GM19043 (cell line): ENCODE measurements around the gene PRMT7.
A peak's percentile ranks its signal among the peaks of the same experiment; 100 is the strongest.

ENCODE experiments used
- ATAC-seq: cut with Tn5 transposase; IDR thresholded peaks from one replicate; pipeline ENCODE4 v1.9.1; 2021; ENCODE audit warnings: low read depth; ENCODE audit not compliant: unreplicated experiment

Gene PRMT7

GRCh38 chr16:68373528-68374245, 62.9 kb downstream of the PRMT7 start:
- ATAC-seq, result no peak

- ATAC-seq, result no peak
These were observed 63.5 kb downstream of the PRMT7 start for GRCh38 chr16:68374246-68374805.

- ATAC-seq, result no peak
These were observed 64.3 kb downstream of the PRMT7 start for GRCh38 chr16:68374961-68375660.

- no peak for ATAC-seq
These were observed 65.2 kb downstream of the PRMT7 start for GRCh38 chr16:68375801-68376536.

- ATAC-seq, result no peak
These were observed 65.8 kb downstream of the PRMT7 start for GRCh38 chr16:68376590-68376989.

GRCh38 chr16:68377221-68377620, 66.4 kb downstream of the PRMT7 start:
- no peak for ATAC-seq

- no peak for ATAC-seq
These were observed 67.0 kb downstream of the PRMT7 start for GRCh38 chr16:68377667-68378393.

GRCh38 chr16:68378436-68379415, 67.9 kb downstream of the PRMT7 start:
- no peak for ATAC-seq

GRCh38 chr16:68379472-68380347, 68.9 kb downstream of the PRMT7 start:
- no peak for ATAC-seq

- ATAC-seq, result no peak
These were observed 69.5 kb downstream of the PRMT7 start for GRCh38 chr16:68380348-68380670.

GRCh38 chr16:68380676-68381362, 70.0 kb downstream of the PRMT7 start:
- ATAC-seq, result no peak

GRCh38 chr16:68381363-68381724, 70.5 kb downstream of the PRMT7 start:
- no peak for ATAC-seq

- ATAC-seq, result peak; percentile 55
These were observed 71.5 kb downstream of the PRMT7 start for GRCh38 chr16:68382296-68382718.

- no peak for ATAC-seq
These were observed 73.0 kb downstream of the PRMT7 start for GRCh38 chr16:68383858-68384257.

GRCh38 chr16:68384288-68385161, 73.7 kb downstream of the PRMT7 start:
- ATAC-seq, result no peak

GRCh38 chr16:68385371-68385770, 74.6 kb downstream of the PRMT7 start:
- ATAC-seq, result no peak

- ATAC-seq, result no peak
These were observed 75.8 kb downstream of the PRMT7 start for GRCh38 chr16:68386628-68387027.
